NCI-H2227 (cell line): ENCODE measurements around the gene PLIN5.
"Not testable (repeated sequence)": the region's sequence is repeated elsewhere in the genome, so short reads cannot be mapped to it uniquely, and the experiment has no call there.

Experiments
- DNase-seq: peaks from one replicate; lab custom pipeline; 2025; ENCODE audit not compliant: unreplicated experiment; lab: John Stamatoyannopoulos, UW

The PLIN5 gene

GRCh38 chr19:4543842-4544647, 9.0 kb upstream of the PLIN5 start:
- no peak for DNase-seq

DNA sequence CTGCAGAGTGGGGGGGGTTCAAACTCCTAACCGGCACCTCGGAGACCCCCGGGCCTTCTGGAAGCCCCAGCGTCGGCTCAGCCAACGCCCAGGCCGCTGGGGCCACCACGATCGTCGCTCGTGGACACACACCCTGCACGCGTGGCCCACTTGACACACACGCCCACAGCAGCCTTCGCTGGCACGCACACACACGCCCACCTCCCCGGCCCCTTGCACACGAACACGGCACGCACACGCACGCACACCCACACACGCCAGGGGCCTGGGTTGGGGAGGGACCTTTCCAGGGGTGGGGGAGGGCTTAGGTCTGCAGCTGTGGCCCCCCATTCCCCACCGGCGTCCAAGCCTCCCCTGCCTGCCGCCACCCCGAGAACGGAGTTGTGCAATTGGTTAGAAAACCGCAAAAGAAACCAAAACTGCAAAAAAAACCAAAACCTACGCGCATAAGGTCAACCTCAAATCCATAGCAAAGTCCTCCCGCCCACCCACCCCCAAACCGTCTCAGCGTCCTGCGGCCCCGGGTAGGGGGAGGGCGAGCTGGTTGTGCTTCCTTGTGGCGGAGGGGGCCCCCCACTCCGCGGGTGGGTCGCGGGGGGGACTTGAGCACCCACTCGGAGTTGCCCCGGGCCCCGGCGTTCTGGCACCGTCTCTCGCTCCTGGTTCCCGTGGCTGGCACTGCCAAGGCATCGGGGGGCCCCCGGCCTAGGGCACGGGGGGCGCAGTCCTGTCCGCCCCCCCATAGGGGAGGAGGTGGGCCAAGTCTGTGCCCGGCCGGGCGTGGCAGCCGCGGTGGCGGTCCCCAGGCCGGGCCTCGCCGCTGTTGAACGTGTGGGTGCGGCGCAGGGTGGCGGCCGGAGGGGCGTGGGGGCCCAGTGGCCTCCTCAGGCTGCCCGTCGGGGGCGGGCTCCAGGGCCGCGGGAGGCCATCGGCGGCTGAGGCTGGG, 8.1 kb upstream of the PLIN5 start:
- no peak for DNase-seq

GRCh38 chr19:4541806-4542145, 6.8 kb upstream of the PLIN5 start:
- not testable (repeated sequence) for DNase-seq

GRCh38 chr19:4541114-4541805, 6.2 kb upstream of the PLIN5 start:
- DNase-seq: no peak

- no peak for DNase-seq
Observed at GRCh38 chr19:4539693-4540581, 4.9 kb upstream of the PLIN5 start, which contains the start of gene LRG1. Gene LRG1 (minus strand): TSS chr19:4540036. CDS start chr19:4540013, 23 bp downstream.

GRCh38 chr19:4539169-4539692, 4.2 kb upstream of the PLIN5 start:
- DNase-seq: no peak

GRCh38 chr19:4538601-4538954, 3.6 kb upstream of the PLIN5 start:
- no peak for DNase-seq

DNA sequence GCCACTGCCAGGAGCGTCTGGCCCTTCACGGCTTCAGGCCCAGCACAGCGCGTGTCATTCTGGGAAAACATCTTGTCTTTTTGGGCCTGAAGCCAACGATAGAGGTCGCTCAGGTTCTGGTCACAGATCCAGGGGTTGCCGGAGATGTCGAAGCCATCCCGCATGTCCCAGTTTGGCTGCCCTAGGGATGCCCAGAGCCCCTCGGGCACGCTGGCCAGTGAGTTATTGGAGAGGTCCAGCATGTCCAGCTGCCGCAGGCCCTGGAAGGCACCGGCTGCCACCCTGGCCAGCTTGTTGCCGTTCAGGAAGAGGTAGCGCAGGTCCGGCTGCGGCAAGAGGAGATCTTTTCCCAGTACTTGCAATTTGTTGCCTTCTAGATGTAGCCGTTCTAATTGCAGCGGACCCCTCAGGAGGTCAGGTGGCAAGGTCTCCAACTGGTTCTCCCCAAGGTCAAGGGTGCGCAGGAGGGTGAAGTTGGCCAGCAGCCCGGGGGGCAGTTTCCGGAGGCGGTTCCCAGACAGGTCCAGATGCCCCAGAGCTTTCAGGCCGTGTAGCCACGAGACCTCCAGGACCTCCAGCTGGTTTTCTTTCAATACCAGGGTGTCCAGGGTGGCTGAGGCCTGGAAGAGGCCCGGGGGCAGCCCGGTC, 3.1 kb upstream of the PLIN5 start:
- DNase-seq: no peak

- no peak for DNase-seq
Observed at GRCh38 chr19:4536798-4537197, 1.8 kb upstream of the PLIN5 start.

- DNase-seq: no peak
Observed at GRCh38 chr19:4533835-4534424, 1.1 kb downstream of the PLIN5 start.

DNA sequence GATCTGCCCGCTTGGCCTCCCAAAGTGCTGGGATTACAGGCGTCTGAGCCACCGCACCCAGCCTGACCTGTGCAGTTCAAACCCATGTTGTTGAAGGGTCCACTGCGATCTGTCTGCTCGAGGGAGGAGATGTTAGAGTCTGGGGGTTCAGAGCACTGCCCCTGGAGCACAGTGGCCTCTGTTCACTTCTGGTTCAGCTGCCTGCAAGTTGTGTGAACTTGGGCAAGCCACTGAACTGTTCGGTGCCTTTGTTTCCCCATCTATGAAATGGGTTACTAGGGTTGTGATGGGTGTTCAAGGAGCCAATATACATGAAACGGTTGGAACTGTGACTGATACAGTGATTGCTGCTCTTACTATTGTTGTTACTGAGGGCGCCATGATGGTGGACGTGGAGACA, 1.7 kb downstream of the PLIN5 start:
- DNase-seq: no peak

GRCh38 chr19:4531562-4532165, 3.4 kb downstream of the PLIN5 start:
- peak; percentile 29 for DNase-seq

DNA sequence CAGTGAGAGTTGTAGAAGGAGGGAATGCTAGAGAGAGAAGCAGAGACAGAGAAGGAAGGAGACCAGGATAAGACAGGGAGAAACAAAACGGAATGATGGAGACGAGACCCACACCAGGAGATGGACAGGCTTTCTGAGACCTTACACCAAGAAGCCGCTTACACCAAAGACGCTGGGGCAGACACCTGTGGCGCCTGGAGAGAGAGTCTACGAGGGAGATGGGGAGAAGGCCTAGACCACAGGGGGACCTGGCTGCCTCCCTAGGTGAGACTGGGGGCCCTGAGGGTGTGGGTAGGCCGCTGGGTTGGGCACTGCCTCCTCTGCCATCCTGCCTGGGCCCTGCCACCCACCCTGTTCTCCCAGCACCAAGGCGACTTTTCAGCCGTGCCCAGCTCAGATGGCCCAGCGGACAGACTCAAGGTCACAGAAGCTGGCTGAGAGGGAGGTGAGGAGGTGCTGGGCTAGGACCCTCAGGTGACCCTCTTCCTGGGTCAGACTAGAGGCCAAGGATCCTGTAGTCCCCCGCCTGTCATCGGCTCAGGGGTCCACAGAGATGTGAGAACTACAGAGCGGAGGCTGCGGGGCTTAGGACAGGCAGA, 5.0 kb downstream of the PLIN5 start:
- DNase-seq: no peak

- DNase-seq: no peak
Observed at GRCh38 chr19:4528843-4529242, 6.2 kb downstream of the PLIN5 start.

DNA sequence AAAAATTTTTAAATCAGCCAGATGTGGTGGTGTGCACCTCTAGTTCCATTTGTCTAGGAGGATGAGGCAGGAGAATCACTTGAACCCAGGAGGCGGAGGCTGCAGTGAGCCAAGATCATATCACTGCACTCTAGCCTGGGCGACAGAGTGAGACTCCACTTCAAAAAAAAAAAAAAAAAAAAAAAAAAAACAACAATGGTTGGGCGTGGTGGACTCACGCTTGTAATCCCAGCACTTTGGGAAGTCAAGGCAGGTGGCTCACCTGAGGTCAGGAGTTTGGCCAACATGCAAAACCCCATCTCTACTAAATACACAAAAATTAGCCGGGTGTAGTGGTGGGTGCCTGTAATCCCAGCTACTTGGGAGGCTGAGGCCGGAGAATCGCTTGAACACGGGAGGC, 7.6 kb downstream of the PLIN5 start:
- DNase-seq: not testable (repeated sequence)

DNA sequence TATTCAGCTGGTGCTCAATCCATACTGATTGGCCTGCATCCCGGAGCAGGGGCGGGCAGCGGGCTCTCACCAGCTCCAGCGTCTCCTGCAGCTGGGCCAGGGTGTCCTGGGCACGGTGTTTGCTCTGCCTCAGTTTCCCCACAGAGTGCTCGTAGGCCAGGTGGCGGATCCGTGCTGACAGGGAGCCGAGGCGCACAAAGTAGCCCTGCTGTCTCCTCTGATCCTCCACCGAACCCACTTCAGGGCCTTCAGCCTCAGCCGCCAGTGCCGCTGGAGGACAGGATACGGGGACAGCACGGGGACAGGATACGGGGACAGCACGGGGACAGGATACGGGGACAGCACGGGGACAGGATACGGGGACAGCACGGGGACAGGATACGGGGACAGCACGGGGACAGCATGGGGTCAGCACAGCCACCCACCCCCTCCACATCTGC, 9.4 kb downstream of the PLIN5 start:
- DNase-seq: no peak

DNA sequence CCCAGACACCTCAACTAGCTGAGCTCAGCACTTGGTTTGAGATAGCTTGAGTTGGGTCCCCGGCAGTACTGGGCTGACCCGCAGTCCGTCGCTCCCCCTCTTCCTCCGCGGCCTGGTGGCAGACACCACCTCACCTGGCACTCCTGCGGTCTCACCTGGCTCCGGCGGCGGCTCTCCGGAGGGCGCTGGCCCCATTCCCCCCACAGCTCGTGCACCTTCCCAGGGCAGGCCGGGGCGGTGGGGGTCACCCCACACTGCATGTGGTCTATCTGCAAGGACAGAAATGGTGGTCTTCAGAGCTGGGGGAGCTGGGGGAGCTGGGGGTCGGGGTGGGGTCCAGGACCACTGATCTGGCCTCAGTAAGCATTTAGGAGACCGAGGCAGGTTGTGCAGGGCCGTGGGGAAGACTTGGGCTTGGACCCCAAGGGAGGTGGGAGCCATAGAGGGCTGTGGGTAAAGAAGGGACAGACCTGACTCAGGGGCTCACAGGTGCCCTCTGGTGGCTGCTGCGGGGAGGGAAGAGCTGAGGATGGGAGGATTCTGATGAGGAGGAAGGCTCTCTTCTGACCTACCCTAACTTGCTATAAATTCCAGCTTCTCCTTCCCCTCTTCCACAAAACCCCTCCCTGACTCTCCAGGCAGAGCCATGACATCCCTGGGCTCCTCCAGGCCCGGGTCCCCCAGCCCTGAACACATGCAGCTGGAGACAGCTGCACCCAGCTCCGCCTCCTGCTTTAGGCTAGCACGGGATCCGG, 10.0 kb downstream of the PLIN5 start:
- peak; percentile 22 for DNase-seq
